C4-2B (cell line): ENCODE measurements around the gene ATP6V0E1.
A peak's percentile ranks its signal among the peaks of the same experiment; 100 is the strongest.
"Not testable (repeated sequence)": the region's sequence is repeated elsewhere in the genome, so short reads cannot be mapped to it uniquely, and the experiment has no call there.

Experiments
- H3K27ac ChIP-seq: fragments of 450-650 bp; 2 replicates; pipeline ENCODE4 v1.5.1; 2017
- ZFX ChIP-seq: fragments of 450-650 bp; IDR thresholded peaks from 2 replicates; pipeline ENCODE4 v1.6.1; 2017
- TF ChIP-seq, protein P1 (sequence below): fragments of 450-650 bp; conservative IDR thresholded peaks from 2 replicates; pipeline ENCODE4 v1.5.1; 2017; ENCODE audit warnings: mild to moderate bottlenecking

ATP6V0E1 gene

DNA sequence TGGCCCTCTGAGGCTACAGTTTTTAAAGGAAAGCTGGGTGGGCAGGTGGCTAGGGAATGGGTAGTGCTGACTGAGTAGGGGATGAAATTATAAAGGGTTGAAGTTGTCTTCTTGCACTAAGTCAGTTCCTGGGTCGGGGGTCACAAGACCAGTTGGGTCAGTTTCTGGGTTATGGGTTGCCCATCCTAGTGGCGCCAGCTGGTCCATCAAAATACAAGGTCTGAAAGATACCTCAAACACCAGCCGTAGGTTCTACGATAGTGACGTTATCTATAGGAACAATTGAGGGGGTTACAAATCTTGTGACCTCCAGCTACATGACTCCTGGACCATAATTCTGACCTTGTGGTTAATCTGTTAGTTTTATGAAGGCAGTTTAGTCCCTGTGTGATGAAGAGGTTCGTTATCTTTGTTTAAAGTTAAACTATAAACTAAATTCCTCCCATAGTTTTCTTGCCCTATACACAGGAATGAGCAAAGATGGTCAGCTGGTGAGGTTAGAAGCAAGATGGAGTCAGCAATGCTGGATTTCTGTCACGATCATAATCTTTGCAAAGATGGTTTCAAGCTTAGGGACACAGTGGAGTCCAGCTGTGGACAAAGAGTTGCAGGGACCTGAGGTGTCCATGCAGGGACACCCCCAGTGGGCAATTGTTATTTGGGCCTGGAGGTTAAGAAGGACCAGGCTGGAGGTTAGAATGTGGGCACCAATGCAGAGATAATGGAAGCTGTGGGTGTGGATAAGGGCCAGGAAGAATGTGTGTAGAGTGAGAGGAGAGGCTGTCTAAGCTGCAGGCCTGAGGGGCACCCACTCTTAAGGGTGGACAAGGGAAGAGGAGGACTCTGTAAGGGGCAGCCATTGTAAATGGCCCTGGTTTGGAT, 58.6 kb downstream of the ATP6V0E1 start:
- TF ChIP-seq ZFX: no peak
- TF ChIP-seq, protein P1, sequence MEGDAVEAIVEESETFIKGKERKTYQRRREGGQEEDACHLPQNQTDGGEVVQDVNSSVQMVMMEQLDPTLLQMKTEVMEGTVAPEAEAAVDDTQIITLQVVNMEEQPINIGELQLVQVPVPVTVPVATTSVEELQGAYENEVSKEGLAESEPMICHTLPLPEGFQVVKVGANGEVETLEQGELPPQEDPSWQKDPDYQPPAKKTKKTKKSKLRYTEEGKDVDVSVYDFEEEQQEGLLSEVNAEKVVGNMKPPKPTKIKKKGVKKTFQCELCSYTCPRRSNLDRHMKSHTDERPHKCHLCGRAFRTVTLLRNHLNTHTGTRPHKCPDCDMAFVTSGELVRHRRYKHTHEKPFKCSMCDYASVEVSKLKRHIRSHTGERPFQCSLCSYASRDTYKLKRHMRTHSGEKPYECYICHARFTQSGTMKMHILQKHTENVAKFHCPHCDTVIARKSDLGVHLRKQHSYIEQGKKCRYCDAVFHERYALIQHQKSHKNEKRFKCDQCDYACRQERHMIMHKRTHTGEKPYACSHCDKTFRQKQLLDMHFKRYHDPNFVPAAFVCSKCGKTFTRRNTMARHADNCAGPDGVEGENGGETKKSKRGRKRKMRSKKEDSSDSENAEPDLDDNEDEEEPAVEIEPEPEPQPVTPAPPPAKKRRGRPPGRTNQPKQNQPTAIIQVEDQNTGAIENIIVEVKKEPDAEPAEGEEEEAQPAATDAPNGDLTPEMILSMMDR: no peak
- peak overlapping the region; percentile 64 for H3K27ac ChIP-seq

DNA sequence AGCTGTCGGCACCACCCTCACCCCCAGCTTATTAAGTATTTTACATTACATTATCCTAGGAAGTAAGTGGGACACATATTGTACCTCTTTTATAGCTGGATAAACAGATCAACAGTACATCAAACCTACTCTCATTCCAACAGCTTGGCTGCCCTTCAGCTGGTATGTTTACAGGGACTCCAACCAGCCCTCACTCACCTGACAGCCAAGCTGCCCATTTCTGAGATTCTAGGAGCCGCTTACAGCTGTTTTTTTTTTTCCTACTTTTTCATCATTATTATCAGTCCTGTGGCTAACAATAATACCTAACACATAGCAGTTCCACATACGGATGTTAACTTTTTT, 59.2 kb downstream of the ATP6V0E1 start:
- TF ChIP-seq, protein P1: no peak
- no peak for TF ChIP-seq ZFX
- peak overlapping the region; percentile 64 for H3K27ac ChIP-seq

GRCh38 chr5:173045474-173045873, 61.9 kb downstream of the ATP6V0E1 start:
- no peak overlapping the region for H3K27ac ChIP-seq
- TF ChIP-seq, protein P1: no peak
- TF ChIP-seq ZFX: no peak

GRCh38 chr5:173047096-173047837, 63.7 kb downstream of the ATP6V0E1 start:
- not testable (repeated sequence) for H3K27ac ChIP-seq

- TF ChIP-seq ZFX: no peak
- TF ChIP-seq, protein P1: no peak
Observed at GRCh38 chr5:173047838-173048105, 64.2 kb downstream of the ATP6V0E1 start.

DNA sequence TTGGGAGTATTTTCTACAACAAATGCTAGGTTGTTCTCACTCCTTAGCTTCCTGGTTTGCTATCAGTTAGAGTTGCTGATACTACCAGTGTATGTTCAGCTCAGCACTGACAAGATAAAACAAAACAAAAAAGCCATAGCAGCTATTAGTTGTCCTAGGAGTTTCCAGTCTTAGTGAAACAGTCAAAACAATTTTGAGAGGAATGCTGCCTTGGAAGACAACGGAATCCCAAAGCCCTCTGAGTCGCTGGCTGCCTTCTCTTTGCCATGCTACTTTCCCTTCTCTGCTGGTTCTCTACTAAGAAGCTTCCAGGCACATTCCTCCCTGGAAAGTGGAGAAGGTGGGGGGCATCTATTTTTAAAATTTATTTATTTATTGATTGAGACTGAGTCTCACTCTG, 67.2 kb downstream of the ATP6V0E1 start:
- no peak overlapping the region for H3K27ac ChIP-seq
- TF ChIP-seq ZFX: no peak
- TF ChIP-seq, protein P1: no peak

More at GRCh38 chr5:173047838-173048105, 64.2 kb downstream of the ATP6V0E1 start:
- no peak overlapping the region for H3K27ac ChIP-seq

GRCh38 chr5:173051746-173052145, 68.2 kb downstream of the ATP6V0E1 start:
- no peak for TF ChIP-seq ZFX
- TF ChIP-seq, protein P1: no peak
- H3K27ac ChIP-seq: no peak overlapping the region
